H9 (cell line): ENCODE measurements around the gene LIPM. TPM values are rescaled to one million over a fixed set of nuclear protein-coding genes. Genes with fewer than 3 reads are reported as not detected.

Experiments
- DNase-seq: peaks from one replicate; pipeline ENCODE4 v3.0.0-alpha.2; 2017
- H2AFZ ChIP-seq: one replicate; pipeline ENCODE4 v1.6.1; 2013; ENCODE audit warnings: mild to moderate bottlenecking, low read length, control low read depth, moderate library complexity
- H2AK5ac ChIP-seq: 2 replicates; pipeline ENCODE4 v1.6.1; 2013; ENCODE audit warnings: low read length, control low read depth, mixed read lengths; ENCODE audit not compliant: insufficient read length
- H2BK120ac ChIP-seq: one replicate; pipeline ENCODE4 v1.6.1; 2013; ENCODE audit warnings: low read depth, mild to moderate bottlenecking, low read length, control low read depth, inconsistent platforms; ENCODE audit not compliant: poor library complexity, severe bottlenecking
- H2BK12ac ChIP-seq: 2 replicates; pipeline ENCODE4 v1.6.1; 2013; ENCODE audit warnings: low read length, control low read depth, mixed read lengths, low read depth; ENCODE audit not compliant: insufficient read length
- H2BK15ac ChIP-seq: 2 replicates; pipeline ENCODE4 v1.6.1; 2013; ENCODE audit warnings: low read depth, low read length, control low read depth
- H2BK20ac ChIP-seq: one replicate; pipeline ENCODE4 v1.6.1; 2013; ENCODE audit warnings: low read depth, mild to moderate bottlenecking, low read length, control low read depth, inconsistent platforms; ENCODE audit not compliant: poor library complexity, severe bottlenecking
- H2BK5ac ChIP-seq: 2 replicates; pipeline ENCODE4 v1.6.1; 2013; ENCODE audit warnings: low read length, control low read depth, mixed read lengths; ENCODE audit not compliant: insufficient read length
- H3K14ac ChIP-seq: 2 replicates; pipeline ENCODE4 v1.6.1; 2013; ENCODE audit warnings: low read length, control low read depth; ENCODE audit not compliant: insufficient read depth
- H3K18ac ChIP-seq: 2 replicates; pipeline ENCODE4 v1.6.1; 2013; ENCODE audit warnings: low read depth, mild to moderate bottlenecking, mixed read lengths, low read length, control low read depth; ENCODE audit not compliant: insufficient read length
- H3K23ac ChIP-seq: 2 replicates; pipeline ENCODE4 v1.6.1; 2013; ENCODE audit warnings: low read length, control low read depth, mixed read lengths, low read depth; ENCODE audit not compliant: insufficient read length
- H3K23me2 ChIP-seq: 2 replicates; pipeline ENCODE4 v1.6.1; 2013; ENCODE audit warnings: low read depth, mild to moderate bottlenecking, mixed read lengths, low read length, control low read depth; ENCODE audit not compliant: insufficient read length, poor library complexity, severe bottlenecking
- H3K27ac ChIP-seq: 2 replicates; pipeline ENCODE4 v1.5.1; 2013; ENCODE audit warnings: low read length, control low read depth, mixed read lengths, low read depth; ENCODE audit not compliant: insufficient read length
- H3K27me3 ChIP-seq: 2 replicates; pipeline ENCODE4 v1.6.1; 2013; ENCODE audit warnings: low read length, control low read depth, inconsistent platforms; ENCODE audit not compliant: insufficient read depth
- H3K4ac ChIP-seq: 2 replicates; pipeline ENCODE4 v1.6.1; 2013; ENCODE audit warnings: low read depth, mild to moderate bottlenecking, control low read depth, inconsistent platforms, low read length, moderate library complexity
- H3K4me1 ChIP-seq: 2 replicates; pipeline ENCODE4 v1.6.1; 2013; ENCODE audit warnings: low read length, control low read depth, inconsistent platforms; ENCODE audit not compliant: insufficient read depth
- H3K4me2 ChIP-seq: 2 replicates; pipeline ENCODE4 v1.6.1; 2013; ENCODE audit warnings: low read length, control low read depth, mixed read lengths; ENCODE audit not compliant: insufficient read length, insufficient read depth
- H3K56ac ChIP-seq: 2 replicates; pipeline ENCODE4 v1.6.1; 2013; ENCODE audit warnings: low read depth, mild to moderate bottlenecking, mixed read lengths, low read length, control low read depth; ENCODE audit not compliant: insufficient read length
- H3K79me1 ChIP-seq: 2 replicates; pipeline ENCODE4 v1.6.1; 2013; ENCODE audit warnings: low read depth, mild to moderate bottlenecking, moderate library complexity, low read length, control low read depth, inconsistent platforms; ENCODE audit not compliant: insufficient read depth, poor library complexity, severe bottlenecking
- H3K79me2 ChIP-seq: 2 replicates; pipeline ENCODE4 v1.6.1; 2013; ENCODE audit warnings: low read length, control low read depth, inconsistent platforms; ENCODE audit not compliant: insufficient read depth
- H3K9ac ChIP-seq: 2 replicates; pipeline ENCODE4 v1.6.1; 2013; ENCODE audit warnings: low read length, control low read depth, mixed read lengths; ENCODE audit not compliant: insufficient read length; ENCODE audit errors: extremely low read depth
- H3K9me3 ChIP-seq: one replicate; pipeline ENCODE4 v1.6.1; 2013; ENCODE audit warnings: low read depth, low read length, inconsistent platforms; ENCODE audit not compliant: control insufficient read depth
- H3T11ph ChIP-seq: one replicate; pipeline ENCODE4 v1.6.1; 2013; ENCODE audit warnings: mild to moderate bottlenecking, low read length, control low read depth, inconsistent platforms
- H4K20me1 ChIP-seq: one replicate; pipeline ENCODE4 v1.6.1; 2013; ENCODE audit not compliant: control insufficient read depth, insufficient read length, insufficient read depth
- H4K5ac ChIP-seq: 2 replicates; pipeline ENCODE4 v1.6.1; 2013; ENCODE audit warnings: low read depth, mild to moderate bottlenecking, mixed read lengths, low read length, control low read depth; ENCODE audit not compliant: insufficient read length
- H4K8ac ChIP-seq: replicated peaks from 2 replicates; pipeline ENCODE4 v1.6.1; 2013; ENCODE audit warnings: low read length, control low read depth, mixed read lengths, low read depth; ENCODE audit not compliant: insufficient read length
- H4K91ac ChIP-seq: 2 replicates; pipeline ENCODE4 v1.6.1; 2013; ENCODE audit warnings: low read depth, mild to moderate bottlenecking, moderate library complexity, mixed read lengths, low read length, control low read depth; ENCODE audit not compliant: insufficient read length
- H3K27ac Mint-ChIP-seq, 3 experiments: 2 replicates in 2 of 3; 3 replicates in 1 of 3; pipeline ENCODE4 v1.8.0; 2020 to 2021; ENCODE audit warnings: mixed read lengths in 3 of 3, mild to moderate bottlenecking in 1 of 3, moderate library complexity in 1 of 3
- H3K27me3 Mint-ChIP-seq: 2 replicates; pipeline ENCODE4 v1.8.0; 2021; ENCODE audit warnings: low read depth, mild to moderate bottlenecking, moderate library complexity, mixed read lengths
- H3K36me3 Mint-ChIP-seq, 3 experiments: 2 replicates in 2 of 3; 3 replicates in 1 of 3; pipeline ENCODE4 v1.8.0; 2020 to 2021; ENCODE audit warnings: low read depth in 3 of 3, mixed read lengths in 3 of 3; ENCODE audit not compliant: insufficient read depth in 1 of 3
- H3K4me1 Mint-ChIP-seq, 2 experiments: 2 replicates each; pipeline ENCODE4 v1.8.0; 2020; ENCODE audit warnings: mixed read lengths in 2 of 2
- H3K4me3 Mint-ChIP-seq, 2 experiments: 2 replicates in 1 of 2; 3 replicates in 1 of 2; pipeline ENCODE4 v1.8.0; 2020 to 2021; ENCODE audit warnings: mild to moderate bottlenecking in 2 of 2, mixed read lengths in 2 of 2, moderate library complexity in 1 of 2
- H3K9me3 Mint-ChIP-seq, 2 experiments: 2 replicates in 1 of 2; 3 replicates in 1 of 2; pipeline ENCODE4 v1.8.0; 2020; ENCODE audit warnings: mild to moderate bottlenecking in 2 of 2, mixed read lengths in 2 of 2, moderate library complexity in 1 of 2
- CTCF ChIP-seq: fragments of 200-600 bp; sonication (generic); conservative IDR thresholded peaks from 3 replicates; pipeline ENCODE4 v1.8.0; 2021; ENCODE audit warnings: antibody characterized with exemption, mild to moderate bottlenecking
- WGBS: extraction: QIAGEN DNeasy Blood & Tissue Kit; methylation state at CpG from one replicate; pipeline ENCODE4 v1.1.7; 2013; ENCODE audit warnings: missing lambda C conversion rate, low lambda C conversion rate, mixed read lengths; ENCODE audit not compliant: insufficient read length; ENCODE audit errors: extremely low coverage; 5-methylcytosine and 5-hydroxymethylcytosine counted together
- total RNA-seq: library from RNA; stranded (reverse); gene quantifications from 2 replicates; pipeline ENCODE4 v1.2.1, GENCODE V29; 2021

Gene LIPM
- total RNA-seq, 1 experiment from 2014 or later: not detected

DNA sequence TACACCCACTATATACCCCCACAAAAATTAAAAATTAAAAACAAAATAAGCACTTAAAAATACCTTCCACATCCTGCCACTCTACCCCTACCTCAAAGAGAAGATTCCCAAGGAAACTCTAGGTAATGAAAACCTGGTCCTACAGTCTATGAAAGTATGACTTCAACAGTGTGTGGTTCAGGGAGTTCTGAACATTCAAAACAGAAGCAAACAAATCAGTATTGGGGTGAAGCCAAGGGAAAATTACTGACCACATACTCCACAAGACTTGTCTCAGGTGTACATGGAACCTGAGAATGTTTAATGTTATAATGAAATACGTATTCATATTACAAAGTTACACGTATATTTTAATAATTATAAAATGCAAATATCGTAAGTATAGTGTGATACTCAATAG is 20.3 kb upstream of the LIPM start:
- H3K23ac ChIP-seq: no peak overlapping the region
- H4K91ac ChIP-seq: no peak overlapping the region
- no peak overlapping the region for H2BK20ac ChIP-seq
- H3K79me2 ChIP-seq: no peaks in the 10 kb centered on the region
- H3K9me3 Mint-ChIP-seq: no peaks in the 10 kb centered on the region
- no peaks in the 10 kb centered on the region for H3K27me3 ChIP-seq
- H2AK5ac ChIP-seq: no peak overlapping the region
- H2BK12ac ChIP-seq: no peak overlapping the region
- H3K14ac ChIP-seq: no peak overlapping the region
- H2BK15ac ChIP-seq: no peak overlapping the region
- H2BK120ac ChIP-seq: no peak overlapping the region
- H3K4me2 ChIP-seq: no peak overlapping the region
- no peak overlapping the region for H2BK5ac ChIP-seq
- no peak for TF ChIP-seq CTCF
- H3K23me2 ChIP-seq: no peaks in the 10 kb centered on the region
- no peaks in the 10 kb centered on the region for H4K20me1 ChIP-seq
- no peak overlapping the region for H3K9ac ChIP-seq
- H3K4me1 Mint-ChIP-seq: no peaks in the 10 kb centered on the region
- no peak overlapping the region for H4K5ac ChIP-seq
- H3K4me1 ChIP-seq: no peaks in the 10 kb centered on the region
- no peak overlapping the region for H3T11ph ChIP-seq
- no peaks in the 10 kb centered on the region for H3K79me1 ChIP-seq
- no peak overlapping the region for H3K18ac ChIP-seq
- H3K4me3 Mint-ChIP-seq: no peak overlapping the region
- H3K27ac ChIP-seq: no peak overlapping the region
- H3K36me3 Mint-ChIP-seq: no peaks in the 10 kb centered on the region
- no peak overlapping the region for H3K4ac ChIP-seq
- no peaks in the 10 kb centered on the region; the same call in 1 of the 2 replicates for H3K27me3 Mint-ChIP-seq
- H4K8ac ChIP-seq: no peak overlapping the region
- no peak for DNase-seq
- WGBS: no CpG with 5 or more reads among the region's 3 CpGs
- H3K56ac ChIP-seq: no peak overlapping the region
- H2AFZ ChIP-seq: no peak overlapping the region
- H3K9me3 ChIP-seq: no peaks in the 10 kb centered on the region
- no peak overlapping the region for H3K27ac Mint-ChIP-seq
